ENCODE measurements around the gene SLC44A5.

SLC44A5 gene

DNA sequence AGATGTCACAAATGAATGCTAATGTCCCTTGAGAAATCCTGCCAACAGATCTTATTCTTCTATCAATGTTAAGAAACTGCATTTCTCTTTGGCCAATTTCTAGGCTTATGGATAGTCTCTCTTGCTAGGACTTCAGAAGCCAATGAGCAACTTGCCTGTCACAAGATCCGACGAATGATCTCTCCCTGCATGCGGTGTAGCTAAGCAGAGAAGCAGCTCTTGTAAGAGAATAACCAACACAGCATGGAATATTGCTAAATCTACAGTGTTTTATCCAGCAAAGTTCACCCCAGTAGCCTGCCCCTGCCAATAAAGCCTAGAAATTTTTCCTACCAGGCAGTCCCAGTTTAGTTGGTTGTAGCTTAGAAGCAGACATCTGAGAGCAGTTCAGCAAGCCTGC lies 2.1 kb upstream of the SLC44A5 start:
- no peak overlapping the region for H3K9ac ChIP-seq (ENCODE audit: low read length)
- H3K27ac ChIP-seq (ENCODE audit: low read depth, low read length, poor library complexity, severe bottlenecking) = no peak overlapping the region
- H3K27me3 ChIP-seq (ENCODE audit: insufficient read depth, low read length) = no peaks in the 10 kb centered on the region
- H3K4me2 ChIP-seq (ENCODE audit: low read length) = no peak overlapping the region
- no peaks in the 10 kb centered on the region for H3K9me2 ChIP-seq (ENCODE audit: low read depth, low read length)
- no peaks in the 10 kb centered on the region for H4K20me1 ChIP-seq (ENCODE audit: insufficient read depth, low read length)
- no peaks in the 10 kb centered on the region for H3K4me1 ChIP-seq (ENCODE audit: insufficient read depth, low read length, severe bottlenecking)
- no peak overlapping the region for H2AFZ ChIP-seq (ENCODE audit: low read length)
- TF ChIP-seq, protein P1, sequence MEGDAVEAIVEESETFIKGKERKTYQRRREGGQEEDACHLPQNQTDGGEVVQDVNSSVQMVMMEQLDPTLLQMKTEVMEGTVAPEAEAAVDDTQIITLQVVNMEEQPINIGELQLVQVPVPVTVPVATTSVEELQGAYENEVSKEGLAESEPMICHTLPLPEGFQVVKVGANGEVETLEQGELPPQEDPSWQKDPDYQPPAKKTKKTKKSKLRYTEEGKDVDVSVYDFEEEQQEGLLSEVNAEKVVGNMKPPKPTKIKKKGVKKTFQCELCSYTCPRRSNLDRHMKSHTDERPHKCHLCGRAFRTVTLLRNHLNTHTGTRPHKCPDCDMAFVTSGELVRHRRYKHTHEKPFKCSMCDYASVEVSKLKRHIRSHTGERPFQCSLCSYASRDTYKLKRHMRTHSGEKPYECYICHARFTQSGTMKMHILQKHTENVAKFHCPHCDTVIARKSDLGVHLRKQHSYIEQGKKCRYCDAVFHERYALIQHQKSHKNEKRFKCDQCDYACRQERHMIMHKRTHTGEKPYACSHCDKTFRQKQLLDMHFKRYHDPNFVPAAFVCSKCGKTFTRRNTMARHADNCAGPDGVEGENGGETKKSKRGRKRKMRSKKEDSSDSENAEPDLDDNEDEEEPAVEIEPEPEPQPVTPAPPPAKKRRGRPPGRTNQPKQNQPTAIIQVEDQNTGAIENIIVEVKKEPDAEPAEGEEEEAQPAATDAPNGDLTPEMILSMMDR (IDR thresholded peaks at IDR 0.05; ENCODE audit: low read length) = no peak
- no peak for TF ChIP-seq EZH2 (IDR thresholded peaks at IDR 0.05; ENCODE audit: borderline replicate concordance, low read length)
- no peaks in the 10 kb centered on the region for H3K9me3 ChIP-seq (ENCODE audit: low read length)
- no peaks in the 10 kb centered on the region for H3F3A ChIP-seq (ENCODE audit: insufficient read depth, low read length)
- H3K36me3 ChIP-seq (ENCODE audit: insufficient read depth, low read length) = no peaks in the 10 kb centered on the region
- no peaks in the 10 kb centered on the region for H3K79me2 ChIP-seq (ENCODE audit: insufficient read depth, low read length)
- H3K4me3 ChIP-seq (ENCODE audit: low read depth, low read length, poor library complexity, severe bottlenecking) = no peak overlapping the region

DNA sequence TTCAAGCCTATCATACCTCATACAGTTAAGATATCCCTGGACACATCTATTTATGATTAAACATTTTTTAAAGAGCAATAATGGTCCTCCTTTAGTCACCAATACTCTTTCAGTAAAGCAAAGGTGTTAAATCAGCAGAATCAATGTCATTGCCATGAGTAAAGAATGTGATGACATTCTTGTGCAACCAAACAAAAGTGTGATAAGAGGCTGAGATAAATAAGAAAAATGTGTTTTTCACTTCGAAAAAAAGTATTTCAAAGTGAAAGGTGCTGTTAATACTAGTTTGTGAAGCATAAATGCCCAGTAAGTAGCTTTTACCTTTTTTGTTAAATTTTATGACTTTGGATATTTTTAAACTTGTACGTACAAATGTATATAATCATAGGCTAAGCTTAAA lies 8.4 kb downstream of the SLC44A5 start:
- H2AFZ ChIP-seq (ENCODE audit: low read length) = no peak overlapping the region
- H3K27me3 ChIP-seq (ENCODE audit: insufficient read depth, low read length) = no peaks in the 10 kb centered on the region
- no peak overlapping the region for H3K4me3 ChIP-seq (ENCODE audit: low read depth, low read length, poor library complexity, severe bottlenecking)
- no peaks in the 10 kb centered on the region for H3K36me3 ChIP-seq (ENCODE audit: insufficient read depth, low read length)
- no peaks in the 10 kb centered on the region for H3K4me1 ChIP-seq (ENCODE audit: insufficient read depth, low read length, severe bottlenecking)
- H3K79me2 ChIP-seq (ENCODE audit: insufficient read depth, low read length) = no peaks in the 10 kb centered on the region
- TF ChIP-seq, protein P1 (IDR thresholded peaks at IDR 0.05; ENCODE audit: low read length) = no peak
- TF ChIP-seq EZH2 (IDR thresholded peaks at IDR 0.05; ENCODE audit: borderline replicate concordance, low read length) = no peak
- no peak overlapping the region for H3K27ac ChIP-seq (ENCODE audit: low read depth, low read length, poor library complexity, severe bottlenecking)
- H4K20me1 ChIP-seq (ENCODE audit: insufficient read depth, low read length) = no peaks in the 10 kb centered on the region
- no peaks in the 10 kb centered on the region for H3F3A ChIP-seq (ENCODE audit: insufficient read depth, low read length)
- H3K4me2 ChIP-seq (ENCODE audit: low read length) = no peak overlapping the region
- no peaks in the 10 kb centered on the region for H3K9me3 ChIP-seq (ENCODE audit: low read length)
- H3K9ac ChIP-seq (ENCODE audit: low read length) = no peak overlapping the region
- H3K9me2 ChIP-seq (ENCODE audit: low read depth, low read length) = no peaks in the 10 kb centered on the region

DNA sequence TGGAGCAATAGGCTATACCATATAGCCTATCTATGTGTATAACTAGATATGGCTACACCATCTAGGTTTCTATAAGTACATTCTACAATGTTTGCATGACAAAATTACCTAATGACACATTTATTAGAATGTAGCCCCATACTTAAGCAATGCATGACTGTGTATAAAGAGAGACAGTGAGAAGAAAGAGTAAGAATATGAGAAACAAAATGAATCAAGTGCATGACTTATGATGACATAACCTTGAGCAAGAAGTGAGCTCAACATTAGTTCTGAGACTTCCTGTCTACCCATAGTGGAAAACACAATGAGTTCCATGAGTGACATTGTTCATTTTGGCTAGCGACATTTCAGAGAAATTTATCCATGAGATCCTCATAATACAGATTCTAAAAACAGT lies 10.1 kb downstream of the SLC44A5 start:
- H3K79me2 ChIP-seq (ENCODE audit: insufficient read depth, low read length) = no peaks in the 10 kb centered on the region
- no peaks in the 10 kb centered on the region for H3K4me1 ChIP-seq (ENCODE audit: insufficient read depth, low read length, severe bottlenecking)
- H4K20me1 ChIP-seq (ENCODE audit: insufficient read depth, low read length) = no peaks in the 10 kb centered on the region
- no peak overlapping the region for H3K4me3 ChIP-seq (ENCODE audit: low read depth, low read length, poor library complexity, severe bottlenecking)
- no peaks in the 10 kb centered on the region for H3K9me3 ChIP-seq (ENCODE audit: low read length)
- TF ChIP-seq EZH2 (IDR thresholded peaks at IDR 0.05; ENCODE audit: borderline replicate concordance, low read length) = no peak
- TF ChIP-seq, protein P1 (IDR thresholded peaks at IDR 0.05; ENCODE audit: low read length) = no peak
- H3K4me2 ChIP-seq (ENCODE audit: low read length) = no peak overlapping the region
- no peaks in the 10 kb centered on the region for H3F3A ChIP-seq (ENCODE audit: insufficient read depth, low read length)
- no peak overlapping the region for H3K9ac ChIP-seq (ENCODE audit: low read length)
- H3K9me2 ChIP-seq (ENCODE audit: low read depth, low read length) = no peaks in the 10 kb centered on the region
- H3K27ac ChIP-seq (ENCODE audit: low read depth, low read length, poor library complexity, severe bottlenecking) = no peak overlapping the region
- no peaks in the 10 kb centered on the region for H3K36me3 ChIP-seq (ENCODE audit: insufficient read depth, low read length)
- H3K27me3 ChIP-seq (ENCODE audit: insufficient read depth, low read length) = no peaks in the 10 kb centered on the region
- H2AFZ ChIP-seq (ENCODE audit: low read length) = no peak overlapping the region

Measured in OCI-LY1 (cell line).